ENCODE measurements around the gene GLIPR2. TPM values are rescaled to one million over a fixed set of nuclear protein-coding genes. Genes with fewer than 3 reads are reported as not detected.

GLIPR2 gene
- total and polyA plus RNA-seq, 4 donors: 17.4 to 112 (median 75.8) TPM

GRCh38 chr9:36189976-36190375, 53.4 kb downstream of the GLIPR2 start:
- H3K36me3 ChIP-seq (ENCODE audit: control insufficient read depth in 4 of 4, insufficient read depth in 4 of 4, low read length in 4 of 4): peaks cover 0 to 2% (median 0%) of the 10 kb centered on the region in 4 donors
- no peak overlapping the region for H3K4me3 ChIP-seq
- peak overlapping the region; percentile 3 to 90 for H3K9ac ChIP-seq (ENCODE audit: insufficient read depth in 1 of 2, low read length in 2 of 2)
- 6 to 7% methylated on average over 9 of the region's 9 CpGs for WGBS, 2 donors
- peak overlapping the region; percentile 74 to 96 for H3K27ac ChIP-seq (ENCODE audit: low read depth in 1 of 2, low read length in 1 of 2)
- peaks cover 7 to 35% (median 20%) of the 10 kb centered on the region in 5 donors for H3K4me1 ChIP-seq (ENCODE audit: control insufficient read depth in 5 of 5, insufficient read depth in 5 of 5, low read length in 5 of 5)
- TF ChIP-seq, protein P1, sequence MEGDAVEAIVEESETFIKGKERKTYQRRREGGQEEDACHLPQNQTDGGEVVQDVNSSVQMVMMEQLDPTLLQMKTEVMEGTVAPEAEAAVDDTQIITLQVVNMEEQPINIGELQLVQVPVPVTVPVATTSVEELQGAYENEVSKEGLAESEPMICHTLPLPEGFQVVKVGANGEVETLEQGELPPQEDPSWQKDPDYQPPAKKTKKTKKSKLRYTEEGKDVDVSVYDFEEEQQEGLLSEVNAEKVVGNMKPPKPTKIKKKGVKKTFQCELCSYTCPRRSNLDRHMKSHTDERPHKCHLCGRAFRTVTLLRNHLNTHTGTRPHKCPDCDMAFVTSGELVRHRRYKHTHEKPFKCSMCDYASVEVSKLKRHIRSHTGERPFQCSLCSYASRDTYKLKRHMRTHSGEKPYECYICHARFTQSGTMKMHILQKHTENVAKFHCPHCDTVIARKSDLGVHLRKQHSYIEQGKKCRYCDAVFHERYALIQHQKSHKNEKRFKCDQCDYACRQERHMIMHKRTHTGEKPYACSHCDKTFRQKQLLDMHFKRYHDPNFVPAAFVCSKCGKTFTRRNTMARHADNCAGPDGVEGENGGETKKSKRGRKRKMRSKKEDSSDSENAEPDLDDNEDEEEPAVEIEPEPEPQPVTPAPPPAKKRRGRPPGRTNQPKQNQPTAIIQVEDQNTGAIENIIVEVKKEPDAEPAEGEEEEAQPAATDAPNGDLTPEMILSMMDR (IDR thresholded peaks at IDR 0.05; ENCODE audit: control extremely low read depth, extremely low read depth): no peak
- peaks cover 0 to 6% (median 0%) of the 10 kb centered on the region in 3 donors for H3K27me3 ChIP-seq (ENCODE audit: control insufficient read depth in 3 of 3, insufficient read depth in 3 of 3, low read length in 2 of 3)
- no peak for ATAC-seq (ENCODE audit: insufficient read depth, low FRiP score)
- peak in 1 of 3 donors; percentile 37 for DNase-seq
- no peaks in the 10 kb centered on the region for H3K9me3 ChIP-seq (ENCODE audit: control insufficient read depth in 4 of 4, insufficient read depth in 3 of 4, low read length in 3 of 4)

DNA sequence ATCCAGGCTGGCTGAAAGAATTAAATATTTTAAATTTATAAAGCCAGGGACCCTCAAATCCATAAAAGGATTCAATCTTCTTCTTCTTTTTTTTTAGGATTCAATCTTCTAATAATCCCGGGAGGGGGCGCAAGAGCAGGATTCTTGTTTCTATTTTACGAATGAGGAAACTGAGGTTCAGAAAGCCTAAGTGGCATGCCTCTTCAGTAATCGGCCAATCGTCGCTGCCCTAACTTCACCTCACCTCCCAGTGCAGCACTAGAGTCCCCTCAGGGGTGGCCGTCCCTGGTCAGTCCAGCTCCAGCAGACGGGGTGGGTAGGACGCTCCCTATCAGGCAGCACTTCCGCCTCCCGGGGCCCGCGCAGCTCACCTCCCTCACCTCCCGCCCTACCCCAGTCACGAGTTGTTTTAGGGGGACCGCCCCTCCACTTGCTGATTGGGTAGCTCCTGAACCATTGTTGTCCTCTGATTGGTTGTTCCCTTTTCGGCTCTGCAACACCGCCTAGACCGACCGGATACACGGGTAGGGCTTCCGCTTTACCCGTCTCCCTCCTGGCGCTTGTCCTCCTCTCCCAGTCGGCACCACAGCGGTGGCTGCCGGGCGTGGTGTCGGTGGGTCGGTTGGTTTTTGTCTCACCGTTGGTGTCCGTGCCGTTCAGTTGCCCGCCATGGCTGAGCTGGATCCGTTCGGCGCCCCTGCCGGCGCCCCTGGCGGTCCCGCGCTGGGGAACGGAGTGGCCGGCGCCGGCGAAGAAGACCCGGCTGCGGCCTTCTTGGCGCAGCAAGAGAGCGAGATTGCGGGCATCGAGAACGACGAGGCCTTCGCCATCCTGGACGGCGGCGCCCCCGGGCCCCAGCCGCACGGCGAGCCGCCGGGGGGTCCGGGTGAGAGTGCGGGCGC, 54.1 kb downstream of the GLIPR2 start, which contains the start of gene CLTA:
CLTA (plus strand) TSS at position 534 of the 902 bp plus-strand sequence; CDS start at position 670, 136 bp downstream.
- H3K4me1 ChIP-seq (ENCODE audit: control insufficient read depth in 5 of 5, insufficient read depth in 5 of 5, low read length in 5 of 5): peaks cover 7 to 39% (median 20%) of the 10 kb centered on the region in 5 donors
- H3K27ac ChIP-seq (ENCODE audit: low read depth in 1 of 2, low read length in 1 of 2): peak within 1 kb of the TSS; percentile 97 to 98

GRCh38 chr9:36191290-36191645, 54.7 kb downstream of the GLIPR2 start:
- Histone ChIP-seq H3K27me3 (ENCODE audit: control insufficient read depth in 3 of 3, insufficient read depth in 3 of 3, low read length in 2 of 3) (peaks cover 0 to 6% (median 0%) of the 10 kb centered on the region in 3 donors), H3K27ac (ENCODE audit: low read depth in 1 of 2, low read length in 1 of 2) (peak overlapping the region; percentile 94 to 98), H3K36me3 (ENCODE audit: control insufficient read depth in 4 of 4, insufficient read depth in 4 of 4, low read length in 4 of 4) (peaks cover 0 to 2% (median under 1%) of the 10 kb centered on the region in 4 donors), H3K4me1 (ENCODE audit: control insufficient read depth in 5 of 5, insufficient read depth in 5 of 5, low read length in 5 of 5) (peaks cover 7 to 39% (median 20%) of the 10 kb centered on the region in 5 donors), H3K9me3 (ENCODE audit: control insufficient read depth in 4 of 4, insufficient read depth in 3 of 4, low read length in 3 of 4) (no peaks in the 10 kb centered on the region), H3K4me3 (peak overlapping the region; percentile 92), H3K9ac (ENCODE audit: insufficient read depth in 1 of 2, low read length in 2 of 2) (peak overlapping the region; percentile 73 to 89)
- 1% methylated on average over 18 of the region's 18 CpGs for WGBS, 2 donors
- TF ChIP-seq, protein P1 (IDR thresholded peaks at IDR 0.05; ENCODE audit: control extremely low read depth, extremely low read depth): no peak
- DNase-seq: peak in 2 of 3 donors; percentile 22 to 33
- peak; percentile 5 for ATAC-seq (ENCODE audit: insufficient read depth, low FRiP score)

More for the DNA sequence above, 54.1 kb downstream of the GLIPR2 start, which contains the start of gene CLTA:
- peak within 1 kb of the TSS; percentile 73 to 90 for H3K9ac ChIP-seq (ENCODE audit: insufficient read depth in 1 of 2, low read length in 2 of 2)
- H3K9me3 ChIP-seq (ENCODE audit: control insufficient read depth in 4 of 4, insufficient read depth in 3 of 4, low read length in 3 of 4): no peaks in the 10 kb centered on the region
- peak within 1 kb of the TSS; percentile 92 for H3K4me3 ChIP-seq
- DNase-seq (peak; percentile 97 to 99 (median 99)), ATAC-seq (ENCODE audit: insufficient read depth, low FRiP score) (peak; percentile 96)
- peaks cover 0 to 6% (median 0%) of the 10 kb centered on the region in 3 donors for H3K27me3 ChIP-seq (ENCODE audit: control insufficient read depth in 3 of 3, insufficient read depth in 3 of 3, low read length in 2 of 3)
- H3K36me3 ChIP-seq (ENCODE audit: control insufficient read depth in 4 of 4, insufficient read depth in 4 of 4, low read length in 4 of 4): peaks cover 0 to 2% (median 0%) of the 10 kb centered on the region in 4 donors
- WGBS, 2 donors: 0% methylated on average over 68 of the region's 68 CpGs
- TF ChIP-seq, protein P1 (IDR thresholded peaks at IDR 0.05; ENCODE audit: control extremely low read depth, extremely low read depth): no peak
